Measurements from ENCODE around the gene IFT25. TPM values are rescaled to one million over a fixed set of nuclear protein-coding genes. Genes with fewer than 3 reads are reported as not detected.
"Not testable (repeated sequence)": the region's sequence is repeated elsewhere in the genome, so short reads cannot be mapped to it uniquely, and the experiment has no call there.

IFT25 gene
- total RNA-seq, 1 donor from 2014 or later = 29.4 TPM

DNA sequence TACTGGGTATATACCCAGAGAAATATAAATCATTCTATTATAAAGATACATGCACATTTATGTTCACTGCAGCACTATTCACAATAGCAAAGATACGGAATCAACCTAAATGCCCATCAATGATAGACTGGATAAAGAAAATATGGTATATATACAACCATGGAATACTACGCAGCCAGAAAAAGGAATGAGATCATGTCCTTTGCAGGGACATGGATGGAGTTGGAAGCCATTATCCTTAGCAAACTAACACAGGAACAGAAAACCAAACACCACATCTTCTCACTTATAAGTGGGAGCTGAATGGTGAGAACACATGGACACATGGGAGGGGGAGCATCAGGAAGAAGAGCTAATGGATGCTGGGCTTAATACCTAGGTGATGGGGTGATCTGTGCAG is 63.6 kb downstream of the IFT25 start:
- H3K4me1 Mint-ChIP-seq (ENCODE audit: low read depth, unreplicated experiment); H3K27ac ChIP-seq (ENCODE audit: low read depth, low read length); H4K20me1 ChIP-seq (ENCODE audit: insufficient read depth, low read length); H3K4me3 Mint-ChIP-seq (ENCODE audit: unreplicated experiment); H2AFZ ChIP-seq (ENCODE audit: low read depth, low read length); FAIRE-seq; H3K79me2 ChIP-seq (ENCODE audit: insufficient read depth, low read length); H3K4me3 ChIP-seq (ENCODE audit: insufficient read depth, low read depth, low read length); H3K4me1 ChIP-seq (ENCODE audit: insufficient read depth, low read length); DNase-seq (ENCODE audit: low read depth); H3K27me3 ChIP-seq (ENCODE audit: insufficient read depth, low read length); H3K4me2 ChIP-seq (ENCODE audit: low read length); H3K9me3 ChIP-seq (ENCODE audit: insufficient read depth, low read depth, low read length); H3K9ac ChIP-seq (ENCODE audit: low read length); H3K27me3 Mint-ChIP-seq (ENCODE audit: low read depth, unreplicated experiment); H3K27ac Mint-ChIP-seq (ENCODE audit: unreplicated experiment); H3K9me3 Mint-ChIP-seq (ENCODE audit: unreplicated experiment); H3K36me3 ChIP-seq (ENCODE audit: insufficient read depth, low read length): not testable (repeated sequence)
- peaks cover 20% of the 10 kb centered on the region for H3K36me3 Mint-ChIP-seq (ENCODE audit: low read depth, unreplicated experiment)

GRCh38 chr1:53878492-53879105 is 66.9 kb downstream of the IFT25 start:
- Histone ChIP-seq H4K20me1 (ENCODE audit: insufficient read depth, low read length) (no peaks in the 10 kb centered on the region), H3K27ac (ENCODE audit: low read depth, low read length) (no peak overlapping the region), H3K27me3 (ENCODE audit: insufficient read depth, low read length) (no peaks in the 10 kb centered on the region), H3K36me3 (ENCODE audit: insufficient read depth, low read length) (peaks cover 4% of the 10 kb centered on the region), H3K9ac (ENCODE audit: low read length) (no peak overlapping the region), H3K4me3 (ENCODE audit: insufficient read depth, low read depth, low read length) (no peak overlapping the region), H3K4me1 (ENCODE audit: insufficient read depth, low read length) (no peaks in the 10 kb centered on the region), H3K79me2 (ENCODE audit: insufficient read depth, low read length) (no peaks in the 10 kb centered on the region), H2AFZ (ENCODE audit: low read depth, low read length) (no peak overlapping the region), H3K4me2 (ENCODE audit: low read length) (no peak overlapping the region), H3K9me3 (ENCODE audit: insufficient read depth, low read depth, low read length) (no peaks in the 10 kb centered on the region)
- Mint-ChIP-seq H3K36me3 (ENCODE audit: low read depth, unreplicated experiment) (peaks cover 21% of the 10 kb centered on the region), H3K27me3 (ENCODE audit: low read depth, unreplicated experiment) (no peaks in the 10 kb centered on the region), H3K27ac (ENCODE audit: unreplicated experiment) (no peak overlapping the region), H3K4me3 (ENCODE audit: unreplicated experiment) (no peak overlapping the region), H3K4me1 (ENCODE audit: low read depth, unreplicated experiment) (no peaks in the 10 kb centered on the region), H3K9me3 (ENCODE audit: unreplicated experiment) (no peaks in the 10 kb centered on the region)
- DNase-seq (ENCODE audit: low read depth) (peak; percentile 39), FAIRE-seq (no peak)
- TF ChIP-seq CTCF (IDR thresholded peaks at IDR 0.05; ENCODE audit: insufficient read depth, low read depth, low read length) (peak; percentile 71), EZH2 (IDR thresholded peaks at IDR 0.05; ENCODE audit: insufficient read depth, low read length) (no peak)

DNA sequence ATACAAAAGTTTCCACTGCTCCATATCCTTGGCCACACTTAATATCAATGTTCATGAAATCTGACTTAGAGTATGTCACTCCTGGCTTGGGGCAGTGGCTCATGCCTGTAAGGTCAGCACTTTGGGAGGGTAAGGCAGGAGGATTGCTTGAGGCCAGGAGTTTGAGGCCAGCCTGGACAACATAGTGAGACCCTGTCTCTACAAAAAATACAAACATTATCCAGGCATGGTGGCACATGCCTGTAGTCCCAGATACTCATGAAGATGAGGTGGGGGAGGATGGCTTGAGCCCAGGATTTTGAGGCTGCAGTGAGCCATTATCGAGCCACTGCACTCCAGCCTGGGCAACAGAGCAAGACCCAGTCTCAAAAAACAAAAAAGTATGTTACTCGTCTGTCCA is 70.3 kb downstream of the IFT25 start:
- not testable (repeated sequence) for H3K9me3 Mint-ChIP-seq (ENCODE audit: unreplicated experiment); H3K27me3 Mint-ChIP-seq (ENCODE audit: low read depth, unreplicated experiment)

More for the DNA sequence above, 70.3 kb downstream of the IFT25 start:
- not testable (repeated sequence) for H3K9me3 ChIP-seq (ENCODE audit: insufficient read depth, low read depth, low read length); DNase-seq (ENCODE audit: low read depth); H3K4me3 Mint-ChIP-seq (ENCODE audit: unreplicated experiment); H3K36me3 Mint-ChIP-seq (ENCODE audit: low read depth, unreplicated experiment); H3K27ac Mint-ChIP-seq (ENCODE audit: unreplicated experiment); H3K4me2 ChIP-seq (ENCODE audit: low read length); H4K20me1 ChIP-seq (ENCODE audit: insufficient read depth, low read length); H2AFZ ChIP-seq (ENCODE audit: low read depth, low read length); H3K4me1 Mint-ChIP-seq (ENCODE audit: low read depth, unreplicated experiment); H3K36me3 ChIP-seq (ENCODE audit: insufficient read depth, low read length); H3K79me2 ChIP-seq (ENCODE audit: insufficient read depth, low read length); H3K4me1 ChIP-seq (ENCODE audit: insufficient read depth, low read length); FAIRE-seq; H3K27ac ChIP-seq (ENCODE audit: low read depth, low read length); H3K9ac ChIP-seq (ENCODE audit: low read length); H3K27me3 ChIP-seq (ENCODE audit: insufficient read depth, low read length); H3K4me3 ChIP-seq (ENCODE audit: insufficient read depth, low read depth, low read length)

Data from astrocyte (in vitro differentiated cells and primary cell).